ENCODE measurements around the gene PDIA5.

DNA sequence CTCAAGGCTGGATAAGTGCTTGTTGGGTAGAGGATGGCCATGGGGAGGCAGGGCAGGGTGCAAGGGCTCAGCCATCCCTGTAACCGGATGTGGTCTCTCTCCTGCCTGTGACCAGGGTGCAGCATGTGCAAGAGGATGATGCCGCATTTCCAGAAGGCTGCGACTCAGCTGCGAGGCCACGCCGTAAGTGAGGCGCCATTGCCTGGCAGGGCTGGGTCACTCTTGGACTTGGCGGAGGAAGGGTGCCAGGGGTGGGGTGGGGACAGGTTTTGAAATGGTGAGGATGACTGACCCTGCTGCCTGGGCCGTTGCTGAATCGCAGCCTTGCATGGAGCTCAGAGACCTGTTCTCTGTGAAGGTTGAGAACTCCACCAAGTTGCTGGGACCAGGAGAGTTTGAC is 49.3 kb downstream of the PDIA5 start:
- TF ChIP-seq ZNF274 (IDR thresholded peaks at IDR 0.05; ENCODE audit: low read depth, low read length) (no peak), SUZ12 (IDR thresholded peaks at IDR 0.05; ENCODE audit: extremely low read depth, insufficient read depth, insufficient read length) (no peak), YY1 (IDR thresholded peaks at IDR 0.05; ENCODE audit: insufficient read depth, insufficient read length) (no peak)
